ENCODE results near the gene AGO4.

DNA sequence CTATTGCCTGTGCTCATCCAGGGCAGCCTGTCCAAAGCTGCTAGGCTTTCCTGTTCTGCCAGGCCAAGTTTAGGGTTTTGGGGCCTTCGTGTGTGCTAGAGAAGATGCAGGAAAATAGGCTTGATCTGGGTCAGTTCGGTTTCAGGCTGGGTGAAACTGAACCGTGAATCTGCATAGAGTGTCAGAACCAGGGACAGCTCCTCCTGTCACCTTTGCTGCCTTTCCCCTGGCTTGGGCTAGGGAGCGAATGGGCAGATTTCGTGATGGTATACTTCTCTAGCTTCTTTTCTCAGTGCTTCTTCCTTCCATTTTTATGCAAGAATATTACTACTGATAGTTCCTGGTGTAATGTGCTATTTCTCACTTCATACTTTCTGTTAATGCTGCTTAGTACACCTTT lies 69.2 kb downstream of the AGO4 start:
- TF ChIP-seq LEF1 (IDR thresholded peaks at IDR 0.05; ENCODE audit: borderline replicate concordance): no peak
- no peak for TF ChIP-seq TARDBP (IDR thresholded peaks at IDR 0.05)
- TF ChIP-seq, protein P1, sequence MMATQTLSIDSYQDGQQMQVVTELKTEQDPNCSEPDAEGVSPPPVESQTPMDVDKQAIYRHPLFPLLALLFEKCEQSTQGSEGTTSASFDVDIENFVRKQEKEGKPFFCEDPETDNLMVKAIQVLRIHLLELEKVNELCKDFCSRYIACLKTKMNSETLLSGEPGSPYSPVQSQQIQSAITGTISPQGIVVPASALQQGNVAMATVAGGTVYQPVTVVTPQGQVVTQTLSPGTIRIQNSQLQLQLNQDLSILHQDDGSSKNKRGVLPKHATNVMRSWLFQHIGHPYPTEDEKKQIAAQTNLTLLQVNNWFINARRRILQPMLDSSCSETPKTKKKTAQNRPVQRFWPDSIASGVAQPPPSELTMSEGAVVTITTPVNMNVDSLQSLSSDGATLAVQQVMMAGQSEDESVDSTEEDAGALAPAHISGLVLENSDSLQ (IDR thresholded peaks at IDR 0.05): no peak
